ENCODE measurements around the gene MAST4. TPM values are rescaled to one million over a fixed set of nuclear protein-coding genes. Genes with fewer than 3 reads are reported as not detected.

Gene MAST4
- total and polyA plus RNA-seq, 2 of the 8 experiments (the other 6 are each of a cell fraction or from before 2014, with no cell fraction given) = 1.5 to 2.6 TPM

GRCh38 chr5:66967102-66967501 lies 370.9 kb downstream of the MAST4 start:
- FAIRE-seq (no peak), DNase-seq (ENCODE audit: low read depth in 1 of 2, low spot score in 2 of 2) (no peak)
- H2BK120ac ChIP-seq (replicated peaks; ENCODE audit: low read depth, low read length) = no peak overlapping the region
- H3K56ac ChIP-seq (replicated peaks; ENCODE audit: insufficient read length, low read depth, low read length) = no peak overlapping the region
- CTCF ChIA-PET (ENCODE audit: partially characterized antibody) = interaction anchor here (1.1 to 1.8 kb wide), 3 partner anchors 19 to 247 kb away, joined by 3 to 6 read pairs (median 4); no protein-coding TSS in a partner anchor
- H3K18ac ChIP-seq (ENCODE audit: extremely low read depth, low read length) = no peak overlapping the region
- no peak overlapping the region for H2BK12ac ChIP-seq (ENCODE audit: low read depth, low read length)
- H3K23ac ChIP-seq (ENCODE audit: insufficient read length) = no peak overlapping the region
- H3K23me2 ChIP-seq (ENCODE audit: low read depth, low read length) = no peaks in the 10 kb centered on the region
- H3K4ac ChIP-seq (replicated peaks; ENCODE audit: insufficient read length, low read depth, low read length) = no peak overlapping the region
- no peak overlapping the region for H2BK15ac ChIP-seq (ENCODE audit: low read length)
- H3K4me1 ChIP-seq (replicated peaks in 1 of 4; ENCODE audit: control insufficient read depth in 3 of 4, insufficient read depth in 4 of 4, low read length in 3 of 4) = peaks cover 0 to 4% (median 1%) of the 10 kb centered on the region in 4 experiments; a peak in 2 of 7 replicates
- H3K9ac ChIP-seq (replicated peaks in 1 of 4; ENCODE audit: extremely low read depth in 1 of 4, low read depth in 3 of 4, low read length in 3 of 4) = no peak overlapping the region
- no peak overlapping the region for H3K14ac ChIP-seq (ENCODE audit: insufficient read length)
- no peaks in the 10 kb centered on the region for H3K9me3 ChIP-seq (ENCODE audit: insufficient read depth in 2 of 2, low read depth in 1 of 2, low read length in 1 of 2)
- H2AFZ ChIP-seq (ENCODE audit: low read length) = no peak overlapping the region
- WGBS, 2 experiments (ENCODE audit: extremely low coverage in 1 of 2, insufficient coverage in 1 of 2, insufficient read length in 1 of 2, insufficient replicate concordance in 2 of 2, low coverage in 1 of 2, low lambda C conversion rate in 2 of 2, missing lambda C conversion rate in 1 of 2) = 81% methylated on average over 3 of the region's 3 CpGs; no CpG with 5 or more reads in 1 of the 2 experiments
- no peak overlapping the region for H3K4me2 ChIP-seq (ENCODE audit: insufficient read depth in 1 of 2, low read depth in 2 of 2, low read length in 2 of 2)
- no peak overlapping the region for H3K4me3 ChIP-seq (ENCODE audit: extremely low read depth in 1 of 4, insufficient read depth in 2 of 4, low read depth in 3 of 4, low read length in 4 of 4)
- H2AK5ac ChIP-seq (ENCODE audit: low read depth, low read length) = no peak overlapping the region
- no peaks in the 10 kb centered on the region for H3K36me3 ChIP-seq (ENCODE audit: control insufficient read depth in 2 of 4, insufficient read depth in 4 of 4, low read length in 3 of 4)
- no peak overlapping the region for H4K8ac ChIP-seq (ENCODE audit: extremely low read depth, insufficient read depth, low read length)
- no peak overlapping the region for H2BK20ac ChIP-seq (ENCODE audit: low read length)
- POLR2A ChIA-PET (ENCODE audit: partially characterized antibody) = interaction anchor here (1.0 kb wide), 1 partner anchor 8 kb away, joined by 3 read pairs; no protein-coding TSS in a partner anchor
- H4K5ac ChIP-seq (ENCODE audit: insufficient read length, low read depth, low read length) = no peak overlapping the region
- H3K79me2 ChIP-seq (ENCODE audit: control insufficient read depth in 1 of 2, insufficient read depth in 2 of 2, low read length in 2 of 2) = no peaks in the 10 kb centered on the region
- no peaks in the 10 kb centered on the region for H3K27me3 ChIP-seq (replicated peaks in 1 of 4; ENCODE audit: control insufficient read depth in 3 of 4, extremely low read depth in 1 of 4, insufficient read depth in 3 of 4, low read length in 3 of 4)
- H4K20me1 ChIP-seq (replicated peaks in 1 of 2; ENCODE audit: control insufficient read depth in 1 of 2, insufficient read depth in 2 of 2, low read length in 2 of 2) = no peaks in the 10 kb centered on the region
- no peak overlapping the region for H2BK5ac ChIP-seq (ENCODE audit: low read depth, low read length)
- TF ChIP-seq ASH2L (IDR thresholded peaks at IDR 0.05; ENCODE audit: low read length) (no peak), EGR1 (IDR thresholded peaks at IDR 0.05; ENCODE audit: borderline replicate concordance, low read depth, low read length) (no peak), GTF2F1 (IDR thresholded peaks at IDR 0.05; ENCODE audit: borderline replicate concordance, low read depth, low read length) (no peak), CTCF (IDR thresholded peaks at IDR 0.05; ENCODE audit: control extremely low read depth in 1 of 3, insufficient read depth in 1 of 3, low read depth in 1 of 3, low read length in 3 of 3) (no peak), CREB1 (IDR thresholded peaks at IDR 0.05) (no peak)
- H3K27ac ChIP-seq (ENCODE audit: low read depth, low read length) = no peak overlapping the region
- H3K79me1 ChIP-seq (ENCODE audit: low read depth, low read length) = no peaks in the 10 kb centered on the region; the same call in 1 of the 2 replicates
- H4K91ac ChIP-seq (replicated peaks; ENCODE audit: insufficient read length, low read length) = no peak overlapping the region

Measured in H1 (cell line).